Effector memory CD4-positive, alpha-beta T cell (primary cell): ENCODE results near the gene MGAT2.
"Not testable (repeated sequence)": the region's sequence is repeated elsewhere in the genome, so short reads cannot be mapped to it uniquely, and the experiment has no call there.

ENCODE experiments used
- DNase-seq, 3 donors: peaks; one replicate each; pipeline ENCODE4 v3.0.0-alpha.2; 2020
- H3K27ac ChIP-seq: 2 replicates; pipeline ENCODE4 v1.7.0; 2013; ENCODE audit warnings: mild to moderate bottlenecking, low read length, moderate library complexity; ENCODE audit not compliant: insufficient read depth, poor library complexity, severe bottlenecking
- H3K27me3 ChIP-seq: replicated peaks from 2 replicates; pipeline ENCODE4 v1.7.0; 2013; ENCODE audit warnings: mild to moderate bottlenecking, low read length; ENCODE audit not compliant: insufficient read depth, control insufficient read depth, poor library complexity, severe bottlenecking
- H3K36me3 ChIP-seq: 2 replicates; pipeline ENCODE4 v1.7.0; 2013; ENCODE audit warnings: mild to moderate bottlenecking, low read length, moderate library complexity; ENCODE audit not compliant: control insufficient read depth, insufficient read depth
- H3K4me1 ChIP-seq: 2 replicates; pipeline ENCODE4 v1.7.0; 2013; ENCODE audit warnings: low read length, mild to moderate bottlenecking; ENCODE audit not compliant: control insufficient read depth, insufficient read depth, poor library complexity, severe bottlenecking
- H3K4me3 ChIP-seq: 2 replicates; pipeline ENCODE4 v1.7.0; 2013; ENCODE audit warnings: low read length, low read depth, mild to moderate bottlenecking; ENCODE audit not compliant: insufficient read depth, poor library complexity, severe bottlenecking
- H3K9me3 ChIP-seq: 2 replicates; pipeline ENCODE4 v1.7.0; 2013; ENCODE audit warnings: mild to moderate bottlenecking, low read length, moderate library complexity; ENCODE audit not compliant: control insufficient read depth

Gene MGAT2

GRCh38 chr14:49612671-49613070 lies 7.9 kb upstream of the MGAT2 start:
- Histone ChIP-seq H3K27ac (no peak overlapping the region), H3K4me3 (no peak overlapping the region), H3K27me3 (no peaks in the 10 kb centered on the region), H3K9me3 (no peaks in the 10 kb centered on the region), H3K4me1 (no peaks in the 10 kb centered on the region), H3K36me3 (peaks cover 2% of the 10 kb centered on the region)
- no peak for DNase-seq

GRCh38 chr14:49614196-49614595 lies 6.4 kb upstream of the MGAT2 start:
- no peak overlapping the region for H3K4me3 ChIP-seq
- no peaks in the 10 kb centered on the region for H3K9me3 ChIP-seq
- H3K27me3 ChIP-seq: no peaks in the 10 kb centered on the region
- peaks cover 4% of the 10 kb centered on the region for H3K4me1 ChIP-seq
- H3K27ac ChIP-seq: no peak overlapping the region
- no peak for DNase-seq
- peaks cover 9% of the 10 kb centered on the region for H3K36me3 ChIP-seq

GRCh38 chr14:49615776-49616175 lies 4.8 kb upstream of the MGAT2 start:
- H3K9me3 ChIP-seq: no peaks in the 10 kb centered on the region
- no peak overlapping the region for H3K27ac ChIP-seq
- peaks cover 9% of the 10 kb centered on the region for H3K36me3 ChIP-seq
- no peak for DNase-seq
- peaks cover 4% of the 10 kb centered on the region for H3K4me1 ChIP-seq
- H3K4me3 ChIP-seq: no peak overlapping the region
- H3K27me3 ChIP-seq: no peaks in the 10 kb centered on the region

- no peak for DNase-seq
- H3K9me3 ChIP-seq: no peaks in the 10 kb centered on the region
- H3K4me3 ChIP-seq: no peak overlapping the region
- peaks cover 12% of the 10 kb centered on the region for H3K4me1 ChIP-seq
- H3K27ac ChIP-seq: peak overlapping the region; percentile 11
- peaks cover 9% of the 10 kb centered on the region for H3K36me3 ChIP-seq
- H3K27me3 ChIP-seq: no peaks in the 10 kb centered on the region
Observed at GRCh38 chr14:49617852-49618519, 2.6 kb upstream of the MGAT2 start.

- H3K4me1 ChIP-seq: peaks cover 24% of the 10 kb centered on the region
- peak overlapping the region; percentile 100 for H3K27ac ChIP-seq
- H3K9me3 ChIP-seq, H3K27me3 ChIP-seq, DNase-seq, H3K36me3 ChIP-seq: not testable (repeated sequence)
- peak overlapping the region; percentile 92 for H3K4me3 ChIP-seq
Observed at GRCh38 chr14:49619273-49619672, 1.3 kb upstream of the MGAT2 start.

GRCh38 chr14:49619730-49620129 lies 869 bp upstream of the MGAT2 start:
- no peak for DNase-seq
- H3K4me1 ChIP-seq: peaks cover 24% of the 10 kb centered on the region
- H3K27ac ChIP-seq: peak overlapping the region; percentile 100
- H3K36me3 ChIP-seq: peaks cover 9% of the 10 kb centered on the region
- H3K27me3 ChIP-seq: no peaks in the 10 kb centered on the region
- no peaks in the 10 kb centered on the region for H3K9me3 ChIP-seq
- peak overlapping the region; percentile 92 for H3K4me3 ChIP-seq

- Histone ChIP-seq H3K9me3 (no peaks in the 10 kb centered on the region), H3K4me1 (peaks cover 24% of the 10 kb centered on the region), H3K27ac (peak overlapping the region; percentile 100), H3K27me3 (no peaks in the 10 kb centered on the region), H3K4me3 (peak overlapping the region; percentile 92), H3K36me3 (peaks cover 9% of the 10 kb centered on the region)
- DNase-seq: peak in 1 of 3 donors; percentile 9
Observed at GRCh38 chr14:49621114-49621881, 699 bp downstream of the MGAT2 start.

- peak overlapping the region; percentile 92 for H3K4me3 ChIP-seq
- no peaks in the 10 kb centered on the region for H3K27me3 ChIP-seq
- peaks cover 9% of the 10 kb centered on the region for H3K36me3 ChIP-seq
- peaks cover 24% of the 10 kb centered on the region for H3K4me1 ChIP-seq
- H3K9me3 ChIP-seq: no peaks in the 10 kb centered on the region
- no peak for DNase-seq
- H3K27ac ChIP-seq: peak overlapping the region; percentile 100
Observed at GRCh38 chr14:49622022-49622607, 1.5 kb downstream of the MGAT2 start.

- Histone ChIP-seq H3K36me3 (peaks cover 1% of the 10 kb centered on the region), H3K9me3 (no peaks in the 10 kb centered on the region), H3K27ac (peak overlapping the region; percentile 65), H3K4me3 (peak overlapping the region; percentile 10), H3K4me1 (peaks cover 24% of the 10 kb centered on the region), H3K27me3 (no peaks in the 10 kb centered on the region)
- no peak for DNase-seq
Observed at GRCh38 chr14:49623387-49623786, 2.8 kb downstream of the MGAT2 start.
